ENCODE results near the gene ARMC10.
"Not testable (repeated sequence)": the region's sequence is repeated elsewhere in the genome, so short reads cannot be mapped to it uniquely, and the experiment has no call there.

Gene ARMC10

DNA sequence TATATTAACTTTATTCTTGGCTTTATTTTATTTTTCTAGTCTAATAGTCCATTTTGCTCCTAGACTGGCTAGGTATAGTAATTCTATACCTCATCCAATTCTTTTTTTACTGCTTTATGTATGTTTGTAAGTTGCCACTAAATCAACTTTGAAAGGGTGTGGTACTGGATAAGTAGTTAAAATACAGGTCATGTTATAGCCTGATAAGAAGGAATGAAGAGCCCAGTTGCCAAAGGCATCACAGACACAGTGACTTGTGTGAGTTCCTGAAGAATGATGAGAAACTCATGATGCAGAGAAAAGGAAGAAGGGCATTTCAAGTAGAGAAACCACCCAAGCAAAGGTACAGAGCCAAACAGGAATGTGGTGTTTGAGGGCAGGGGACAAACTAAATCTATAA, 46.7 kb downstream of the ARMC10 start:
- in situ Hi-C loops (cut with HindIII; ENCODE audit: low sequenced_read_pairs): no loop called here

DNA sequence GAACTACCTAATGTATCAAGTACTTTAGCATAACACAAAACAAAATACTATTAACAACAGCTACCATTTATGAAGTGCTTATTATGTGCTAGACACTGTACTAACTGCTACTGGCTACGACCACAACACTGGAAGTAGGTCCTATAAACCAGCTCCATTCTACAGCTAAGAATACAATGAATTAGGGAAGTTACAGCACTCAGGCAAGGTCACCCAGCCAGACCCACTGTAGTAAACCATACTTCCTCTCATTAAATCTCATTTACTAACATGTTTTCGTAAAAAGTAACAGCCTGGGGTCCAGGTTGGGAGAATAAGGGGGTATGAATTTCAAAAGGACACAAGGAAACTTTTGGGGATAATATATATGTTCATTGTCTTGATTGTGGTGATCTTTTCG, 48.6 kb downstream of the ARMC10 start:
- in situ Hi-C loops (cut with HindIII; ENCODE audit: low sequenced_read_pairs): no loop called here

DNA sequence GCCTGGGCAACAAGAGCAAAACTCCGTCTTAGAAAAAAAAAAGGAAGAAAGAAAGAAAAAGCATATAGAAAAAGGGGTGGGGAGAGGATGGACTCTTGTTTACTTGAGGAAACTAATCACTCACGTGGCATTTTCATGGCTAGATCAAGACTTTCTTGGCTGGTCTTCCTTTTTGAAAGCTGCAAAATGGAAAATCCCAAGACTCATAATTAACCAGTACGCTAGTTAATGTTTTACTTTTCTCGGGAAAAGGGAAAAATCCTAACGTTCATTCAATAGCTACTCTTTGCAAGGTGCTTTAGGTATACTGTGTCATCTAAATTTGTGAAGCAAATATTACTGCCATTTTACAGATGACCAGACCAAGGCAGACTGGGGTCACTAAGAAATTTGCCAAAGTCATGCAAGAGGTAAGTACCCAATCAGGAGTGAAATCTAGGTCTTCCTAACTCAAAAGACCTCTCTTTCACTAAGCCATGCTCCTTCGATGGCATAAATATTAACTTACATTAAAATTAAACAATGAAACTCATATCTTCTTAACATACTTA, 49.6 kb downstream of the ARMC10 start:
- in situ Hi-C loops (cut with HindIII; ENCODE audit: low sequenced_read_pairs): no loop called here

DNA sequence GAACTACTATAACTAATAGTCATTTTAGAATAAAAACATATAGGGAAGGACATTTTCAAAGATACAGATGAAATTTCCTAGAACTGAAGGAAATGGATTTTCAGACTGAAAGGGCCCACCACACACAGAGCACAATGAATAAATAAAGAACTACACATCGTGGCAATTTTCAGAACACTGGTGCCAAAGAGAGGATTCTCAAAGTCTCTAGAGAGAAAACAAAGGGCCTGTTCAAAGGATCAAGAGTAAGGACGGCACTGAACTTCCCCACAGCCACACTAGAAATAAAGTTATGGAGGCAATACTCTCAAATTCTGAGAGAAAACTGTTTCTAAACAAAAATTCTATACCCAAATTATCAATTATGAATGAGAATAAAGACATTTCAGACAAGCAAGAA, 52.1 kb downstream of the ARMC10 start:
- in situ Hi-C loops (cut with HindIII; ENCODE audit: low sequenced_read_pairs): no loop called here

DNA sequence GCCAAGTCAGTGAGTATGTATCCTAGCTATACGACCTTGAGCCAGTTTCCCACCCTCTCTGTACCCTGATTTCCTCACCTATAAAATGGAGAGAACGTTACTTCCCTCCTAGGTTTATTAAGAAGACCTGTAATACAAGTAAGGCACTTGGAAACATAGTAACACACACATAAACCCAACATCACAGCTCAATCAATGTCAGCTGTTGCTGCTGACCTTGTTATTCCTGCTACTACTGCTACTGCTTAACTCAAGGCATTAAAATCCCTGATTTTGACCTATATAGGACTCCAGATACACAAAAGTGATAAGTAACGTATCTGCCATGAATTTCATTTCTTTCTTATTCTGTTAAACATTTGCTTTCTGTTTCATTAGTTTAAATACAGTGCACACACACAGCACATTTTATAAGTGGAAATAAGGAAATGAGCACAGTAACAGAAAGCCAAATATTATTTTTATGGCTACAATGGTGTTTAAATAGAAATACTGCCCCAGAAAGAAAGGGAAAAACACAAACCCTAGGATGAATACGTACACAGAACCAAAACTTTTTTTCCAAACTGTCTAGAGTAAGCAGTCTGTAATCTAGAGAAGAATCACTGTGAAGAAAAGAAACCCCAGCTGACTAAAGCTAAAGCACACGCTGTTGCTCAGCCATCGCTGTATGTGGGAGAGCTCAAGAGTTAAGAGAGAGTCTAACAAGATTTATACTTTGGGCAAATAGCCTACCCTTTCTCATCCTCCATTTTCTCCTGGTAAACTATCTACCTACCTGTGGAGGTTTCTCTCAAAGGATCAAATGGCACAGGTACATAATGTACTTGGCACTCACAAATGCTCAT, 55.0 kb downstream of the ARMC10 start:
- in situ Hi-C loops (cut with HindIII; ENCODE audit: low sequenced_read_pairs): no loop called here

DNA sequence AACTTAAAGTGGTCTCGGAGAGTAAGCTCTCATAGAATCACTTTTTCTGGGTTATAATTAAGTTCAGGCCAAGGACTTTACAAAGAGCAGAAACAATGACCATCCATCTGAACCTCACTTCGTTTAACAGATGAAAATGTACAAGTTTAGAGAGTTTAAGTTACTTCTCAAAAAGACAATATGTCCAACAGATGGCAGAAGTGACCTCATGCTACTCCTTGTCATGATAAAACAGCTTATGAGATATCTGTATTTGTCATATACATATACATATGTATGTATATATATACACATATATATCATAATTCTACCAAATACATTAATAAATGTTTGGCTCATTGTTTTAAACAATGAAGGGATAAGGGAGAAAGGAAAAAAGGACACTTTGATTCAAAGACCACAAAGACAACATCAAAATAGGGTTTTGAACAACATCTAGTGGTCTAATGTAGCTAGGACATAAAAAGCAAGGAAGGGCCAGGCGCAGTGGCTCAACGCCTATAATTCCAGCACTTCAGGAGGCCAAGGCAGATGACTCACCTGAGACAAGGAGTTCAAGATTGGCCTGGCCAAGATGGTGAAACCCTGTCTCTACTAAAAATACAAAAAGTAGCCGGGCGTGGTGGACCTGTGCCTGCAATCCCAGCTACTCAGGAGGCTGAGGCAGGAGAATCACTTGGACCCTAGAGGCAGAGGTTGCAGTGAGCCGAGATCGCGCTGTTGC, 56.1 kb downstream of the ARMC10 start:
- in situ Hi-C loops (cut with HindIII; ENCODE audit: low sequenced_read_pairs): no loop called here

DNA sequence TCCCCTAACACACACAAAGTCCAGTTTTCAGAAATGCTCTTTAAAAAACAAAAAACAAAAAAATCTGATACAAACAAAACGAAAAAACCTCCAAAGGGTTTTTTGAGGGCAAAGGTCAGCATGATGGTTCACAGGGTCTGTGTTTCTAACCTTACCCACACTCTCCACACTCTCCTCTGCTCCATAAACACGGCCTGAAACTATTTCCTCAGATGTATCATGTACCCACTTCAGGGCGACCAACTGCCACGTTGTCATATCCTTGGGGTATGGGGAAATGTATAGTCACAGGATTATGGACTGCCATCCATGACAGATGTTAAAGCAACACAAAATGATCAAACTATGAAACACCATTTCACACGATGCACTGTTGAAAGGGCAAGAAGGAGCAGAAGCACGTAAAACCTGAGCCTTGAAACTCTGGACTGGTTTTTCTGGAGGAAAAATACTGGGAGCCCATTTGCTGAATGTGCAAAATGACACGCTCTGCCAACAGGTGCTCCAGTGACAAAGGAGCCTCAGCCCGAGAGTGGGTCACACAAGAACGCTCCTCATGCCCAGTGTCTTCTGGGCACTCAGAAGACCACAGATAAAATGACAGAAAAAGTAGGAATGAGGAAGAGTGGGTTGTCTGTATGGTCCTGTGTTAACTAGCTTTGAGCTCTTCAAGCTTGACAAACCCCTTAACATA, 58.2 kb downstream of the ARMC10 start:
- in situ Hi-C loops (cut with HindIII; ENCODE audit: low sequenced_read_pairs): no loop called here

DNA sequence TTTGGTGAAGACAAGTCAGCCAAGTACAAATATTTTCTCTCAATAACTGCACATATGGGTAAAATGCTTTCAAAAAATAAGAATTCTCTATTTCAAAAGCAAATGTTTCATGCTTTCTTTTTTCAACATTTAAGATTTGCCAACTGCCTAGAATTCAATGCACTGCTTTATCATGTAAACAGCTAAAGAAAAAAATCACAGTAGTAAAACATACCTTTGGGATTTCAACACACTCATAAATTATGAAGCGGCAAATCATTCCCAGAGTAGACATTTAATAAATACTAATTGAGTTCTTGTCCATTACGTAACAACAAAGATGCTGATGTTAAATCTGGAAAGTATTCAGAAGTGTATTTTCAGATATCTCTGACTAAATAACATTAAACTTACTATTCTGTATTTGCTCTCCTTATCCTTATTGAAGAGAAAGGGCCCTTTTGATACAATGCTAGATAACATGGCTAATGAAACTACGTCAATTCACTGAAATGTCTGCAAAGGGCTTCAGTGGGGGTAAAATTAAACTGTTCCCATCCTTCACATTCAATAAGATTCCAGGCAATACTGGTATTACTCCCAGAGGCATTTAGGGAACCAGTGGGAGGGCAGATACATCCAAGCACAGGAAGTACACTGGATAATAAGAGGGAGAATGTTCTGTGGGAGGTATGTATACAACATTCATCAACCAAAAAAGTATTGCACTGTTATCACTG, 60.1 kb downstream of the ARMC10 start:
- in situ Hi-C loops (cut with HindIII; ENCODE audit: low sequenced_read_pairs): no loop called here

DNA sequence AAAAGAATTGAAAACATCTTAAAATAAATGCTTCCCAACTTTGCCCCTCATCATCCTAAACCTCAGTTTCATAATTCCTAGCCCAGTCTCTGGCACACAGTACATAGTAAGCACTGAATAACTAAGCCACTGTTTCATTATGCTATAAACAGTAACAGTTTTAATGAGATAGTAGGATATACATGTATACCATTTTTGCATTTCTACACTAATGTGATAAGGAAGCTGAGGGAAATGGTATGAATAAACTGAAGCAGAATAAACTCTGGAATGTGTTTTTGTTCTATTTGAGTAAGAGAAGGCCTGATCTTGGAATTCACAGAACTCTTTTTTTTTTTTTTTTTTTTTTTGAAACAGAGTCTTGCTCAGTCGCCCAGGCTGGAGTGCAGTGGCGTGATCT, 65.1 kb downstream of the ARMC10 start:
- in situ Hi-C loops (cut with HindIII; ENCODE audit: low sequenced_read_pairs): no loop called here

DNA sequence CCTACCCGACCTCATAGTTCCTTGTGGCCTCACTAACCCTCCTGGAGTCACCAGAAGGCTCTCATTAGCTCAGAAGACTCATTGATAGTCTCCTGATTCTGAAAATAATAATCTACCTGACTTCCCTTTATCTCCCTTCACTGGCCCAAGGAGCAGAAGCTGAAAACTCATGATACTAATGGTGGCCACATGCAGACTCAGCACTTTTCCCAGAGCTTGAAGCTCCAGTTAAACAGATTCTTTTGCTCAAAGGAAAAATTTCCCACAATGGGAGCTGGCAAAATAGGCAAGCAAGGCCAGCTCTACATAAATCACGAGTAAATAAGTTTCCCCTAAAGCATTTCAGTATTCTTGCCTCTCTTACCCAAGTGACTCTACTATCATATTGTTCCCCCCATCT, 65.7 kb downstream of the ARMC10 start:
- in situ Hi-C loops (cut with HindIII; ENCODE audit: low sequenced_read_pairs): no loop called here

DNA sequence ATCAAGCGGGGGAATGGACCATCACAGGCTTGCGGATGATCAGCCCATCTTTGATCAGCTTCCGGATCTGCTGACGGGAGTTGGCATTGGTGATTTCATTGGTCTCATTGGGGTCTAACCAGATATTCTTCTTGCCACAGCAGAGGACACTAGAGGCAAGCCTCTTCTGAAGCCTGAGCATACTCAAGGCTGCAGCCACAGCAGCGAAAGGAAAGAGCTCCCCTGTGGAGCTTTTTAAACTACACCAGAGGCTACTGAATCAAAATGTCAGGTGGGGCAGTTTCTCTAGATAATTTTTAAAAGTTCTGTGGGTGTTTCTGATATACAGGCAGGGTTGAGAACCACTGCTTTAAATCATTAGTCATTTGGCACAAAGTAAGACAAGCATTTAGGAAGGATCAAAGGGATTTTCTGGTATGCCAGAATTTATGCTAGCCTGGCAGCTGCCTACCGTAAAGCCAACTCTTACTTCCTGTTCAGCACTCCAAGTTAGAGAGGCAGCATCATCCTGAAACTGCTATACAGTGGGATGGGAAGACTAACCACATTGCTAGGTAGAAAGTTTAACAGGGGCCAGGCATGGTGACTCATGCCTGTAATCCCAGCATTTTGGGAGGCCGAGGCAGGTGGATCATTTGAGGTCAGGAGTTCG, 66.9 kb downstream of the ARMC10 start:
- in situ Hi-C loops (cut with HindIII; ENCODE audit: low sequenced_read_pairs): no loop called here

DNA sequence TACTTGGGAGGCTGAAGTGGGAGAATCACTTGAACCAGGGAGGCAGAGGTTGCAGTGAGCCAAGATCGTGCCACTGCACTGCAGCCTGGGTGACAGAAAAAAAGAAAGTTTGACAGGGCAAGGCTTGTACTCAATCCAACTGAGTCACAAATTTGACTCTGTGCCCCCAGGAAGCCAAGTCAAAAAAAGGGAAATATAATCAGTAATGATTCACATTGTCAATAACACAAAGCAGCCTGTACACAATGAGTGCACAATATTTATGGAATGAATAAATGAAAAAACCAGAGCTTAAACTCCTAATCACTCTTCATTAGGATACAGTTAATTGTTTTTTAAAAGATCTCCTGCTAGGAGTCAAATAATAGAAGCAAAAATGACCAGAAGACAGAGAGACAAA, 67.6 kb downstream of the ARMC10 start:
- in situ Hi-C loops (cut with HindIII; ENCODE audit: low sequenced_read_pairs): no loop called here

DNA sequence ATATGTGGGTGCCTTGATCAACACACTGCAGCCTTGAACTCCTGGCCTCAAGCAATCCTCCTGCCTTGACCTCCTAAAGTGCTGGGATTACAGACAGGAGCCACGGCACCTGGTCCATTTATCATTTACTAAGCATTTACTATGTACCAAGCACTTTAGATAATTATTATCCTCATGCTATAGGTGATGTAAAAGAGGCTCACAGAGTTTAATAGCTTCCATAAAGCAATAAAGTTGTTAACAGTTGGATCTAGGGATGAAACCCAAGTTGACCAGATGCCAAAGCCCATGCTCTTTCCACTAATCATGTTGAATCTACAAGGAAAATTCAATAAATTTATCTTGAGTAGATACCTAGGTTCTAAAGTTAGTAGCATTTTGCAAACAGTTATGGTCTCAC, 68.9 kb downstream of the ARMC10 start:
- in situ Hi-C loops (cut with HindIII; ENCODE audit: low sequenced_read_pairs): no loop called here

DNA sequence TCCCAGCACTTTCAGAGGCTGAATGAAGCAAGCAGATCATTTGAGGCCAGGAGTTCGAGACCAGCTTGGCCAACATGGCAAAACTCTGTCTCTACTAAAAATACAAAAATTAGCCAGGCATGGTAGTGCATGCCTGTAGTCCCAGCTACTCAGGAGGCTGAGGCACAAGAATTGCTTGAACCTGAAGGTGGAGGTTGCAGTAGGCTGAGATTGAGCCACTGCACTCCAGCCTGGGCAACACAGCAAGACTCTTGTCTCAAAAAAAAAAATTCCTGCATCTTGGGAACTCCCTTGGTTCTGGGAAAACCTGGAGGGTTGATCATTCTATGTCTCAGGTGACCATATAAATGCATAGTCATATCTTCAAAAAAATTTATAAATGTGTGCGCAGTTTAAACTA, 69.8 kb downstream of the ARMC10 start:
- in situ Hi-C loops (cut with HindIII; ENCODE audit: low sequenced_read_pairs): not testable (repeated sequence)

DNA sequence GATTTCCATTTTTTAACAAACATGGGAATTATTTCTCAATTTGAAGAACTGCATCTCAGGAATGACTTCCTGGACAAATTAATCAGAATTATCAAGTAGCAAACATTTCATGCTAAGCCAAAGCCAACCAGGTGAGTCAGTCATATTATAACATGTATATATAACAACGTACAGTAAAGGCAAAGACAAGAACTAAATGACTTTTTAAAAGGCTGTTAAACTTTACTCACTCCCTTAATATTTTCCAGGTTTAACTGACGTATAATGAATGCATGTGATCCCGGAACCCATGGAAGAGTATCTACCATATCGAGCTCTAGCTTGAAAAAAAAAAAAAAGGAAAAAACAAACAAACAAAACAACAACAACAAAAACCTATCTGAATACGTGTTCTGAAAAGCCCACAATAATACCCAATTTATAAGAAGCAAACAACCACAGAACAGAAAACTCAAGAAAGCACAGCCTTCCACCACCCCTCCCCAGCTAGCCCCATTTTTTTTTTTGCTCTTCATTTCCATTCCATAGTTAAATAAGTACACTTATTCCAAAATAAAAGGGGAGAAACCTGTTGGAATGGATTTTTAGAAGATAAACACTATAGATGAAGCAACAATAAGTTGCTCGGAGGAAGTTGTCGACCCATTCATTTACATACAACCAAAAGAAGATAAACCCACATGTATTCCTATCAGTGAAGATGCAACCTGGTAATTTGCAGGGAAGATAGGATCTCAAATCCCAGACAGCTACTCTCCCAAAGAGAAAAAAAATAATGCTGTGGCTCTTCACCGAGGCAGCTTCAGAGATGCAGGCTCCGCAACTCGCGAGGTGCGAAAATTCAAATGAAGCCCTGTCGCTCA, 73.4 kb downstream of the ARMC10 start:
- in situ Hi-C loops (cut with HindIII; ENCODE audit: low sequenced_read_pairs): no loop called here
